Mesenchymal stem cell (in vitro differentiated cells and primary cell): ENCODE results near the gene CCNQ.

Experiments used
- DNase-seq: peaks from one replicate; pipeline ENCODE4 v3.0.0-alpha.2; 2013
- H2AFZ ChIP-seq: one replicate; pipeline ENCODE4 v1.6.1; 2013; ENCODE audit warnings: low read depth, mild to moderate bottlenecking, control low read depth, inconsistent platforms, low read length, moderate library complexity
- H2AK5ac ChIP-seq: 2 replicates; pipeline ENCODE4 v1.6.1; 2013; ENCODE audit warnings: low read length, moderate library complexity, mild to moderate bottlenecking, inconsistent platforms; ENCODE audit not compliant: severe bottlenecking
- H2BK120ac ChIP-seq: one replicate; pipeline ENCODE4 v1.6.1; 2013; ENCODE audit warnings: low read depth, mild to moderate bottlenecking, inconsistent platforms, low read length, moderate library complexity
- H2BK12ac ChIP-seq, 2 experiments: one replicate each; pipeline ENCODE4 v1.6.1; 2013; ENCODE audit warnings: inconsistent platforms in 2 of 2, low read length in 2 of 2, mild to moderate bottlenecking in 2 of 2, moderate library complexity in 2 of 2, control low read depth in 1 of 2
- H2BK15ac ChIP-seq: one replicate; pipeline ENCODE4 v1.6.1; 2013; ENCODE audit warnings: mild to moderate bottlenecking, low read depth, inconsistent platforms; ENCODE audit not compliant: poor library complexity, severe bottlenecking
- H2BK5ac ChIP-seq: 2 replicates; pipeline ENCODE4 v1.6.1; 2013; ENCODE audit warnings: low read depth, mild to moderate bottlenecking, low read length, control low read depth, inconsistent platforms; ENCODE audit not compliant: poor library complexity, severe bottlenecking
- H3K14ac ChIP-seq, 2 experiments: one replicate each; pipeline ENCODE4 v1.6.1; 2013; ENCODE audit warnings: inconsistent platforms in 2 of 2, low read length in 2 of 2, control low read depth in 1 of 2, mild to moderate bottlenecking in 1 of 2, moderate library complexity in 1 of 2
- H3K18ac ChIP-seq, 2 experiments: one replicate each; pipeline ENCODE4 v1.6.1; 2013; ENCODE audit warnings: inconsistent platforms in 2 of 2, low read length in 2 of 2, control low read depth in 1 of 2, low read depth in 1 of 2, mild to moderate bottlenecking in 1 of 2
- H3K23ac ChIP-seq, 2 experiments: one replicate each; pipeline ENCODE4 v1.6.1; 2013; ENCODE audit warnings: inconsistent platforms in 2 of 2, low read length in 2 of 2, mild to moderate bottlenecking in 2 of 2, moderate library complexity in 2 of 2, control low read depth in 1 of 2
- H3K27ac ChIP-seq: 2 replicates; pipeline ENCODE4 v1.5.1; 2013; ENCODE audit warnings: mild to moderate bottlenecking, moderate library complexity, low read length, control low read depth, inconsistent platforms; ENCODE audit not compliant: poor library complexity, severe bottlenecking
- H3K27me3 ChIP-seq, 2 experiments: 2 replicates each; pipeline versions ENCODE4 v1.6.1 to v1.7.0; 2013; ENCODE audit warnings: low read length in 2 of 2, mild to moderate bottlenecking in 2 of 2, moderate library complexity in 2 of 2, control low read depth in 1 of 2, inconsistent platforms in 1 of 2; ENCODE audit not compliant: control insufficient read depth in 1 of 2, insufficient read depth in 1 of 2
- H3K36me3 ChIP-seq, 2 experiments: 2 replicates each; pipeline versions ENCODE4 v1.6.1 to v1.7.0; 2013; ENCODE audit warnings: low read length in 2 of 2, control low read depth in 1 of 2, inconsistent platforms in 1 of 2, low read depth in 1 of 2, mild to moderate bottlenecking in 1 of 2; ENCODE audit not compliant: insufficient read depth in 2 of 2, control insufficient read depth in 1 of 2
- H3K4ac ChIP-seq, 2 experiments: one replicate each; pipeline ENCODE4 v1.6.1; 2013; ENCODE audit warnings: inconsistent platforms in 2 of 2, low read length in 2 of 2, mild to moderate bottlenecking in 2 of 2, moderate library complexity in 2 of 2, control low read depth in 1 of 2, low read depth in 1 of 2
- H3K4me1 ChIP-seq: 2 replicates; pipeline ENCODE4 v1.6.1; 2013; ENCODE audit warnings: low read depth, low read length, control low read depth; ENCODE audit not compliant: control insufficient read depth, insufficient read depth
- H3K4me2 ChIP-seq: 2 replicates; pipeline ENCODE4 v1.6.1; 2013; ENCODE audit warnings: low read length, mild to moderate bottlenecking, inconsistent platforms; ENCODE audit not compliant: poor library complexity, severe bottlenecking
- H3K4me3 ChIP-seq, 2 experiments: 2 replicates each; pipeline versions ENCODE4 v1.5.1 to v1.7.0; 2013; ENCODE audit warnings: low read length in 2 of 2, mild to moderate bottlenecking in 2 of 2, control low read depth in 1 of 2, low read depth in 1 of 2; ENCODE audit not compliant: insufficient read depth in 1 of 2
- H3K79me1 ChIP-seq: replicated peaks from 2 replicates; pipeline ENCODE4 v1.6.1; 2013; ENCODE audit warnings: mild to moderate bottlenecking, control low read depth, low read length, inconsistent platforms; ENCODE audit not compliant: poor library complexity, severe bottlenecking
- H3K9ac ChIP-seq: 2 replicates; pipeline ENCODE4 v1.7.0; 2013; ENCODE audit warnings: mild to moderate bottlenecking, low read length, moderate library complexity
- H3K9me3 ChIP-seq: 2 replicates; pipeline ENCODE4 v1.7.0; 2013; ENCODE audit warnings: mild to moderate bottlenecking, low read length; ENCODE audit not compliant: control insufficient read depth
- H4K8ac ChIP-seq: one replicate; pipeline ENCODE4 v1.6.1; 2013; ENCODE audit warnings: inconsistent platforms, mild to moderate bottlenecking, low read length, moderate library complexity
- H4K91ac ChIP-seq: one replicate; pipeline ENCODE4 v1.6.1; 2013; ENCODE audit warnings: mild to moderate bottlenecking, low read length, inconsistent platforms
- WGBS: methylation state at CpG from one replicate; pipeline ENCODE4 v1.1.7; 2013; ENCODE audit warnings: mixed read lengths; 5-methylcytosine and 5-hydroxymethylcytosine counted together

The CCNQ gene

GRCh38 chrX:153547195-153547594 is 51.7 kb downstream of the CCNQ start:
- no peak overlapping the region for H3K4ac ChIP-seq
- H3K9me3 ChIP-seq, result no peaks in the 10 kb centered on the region
- no peaks in the 10 kb centered on the region for H3K4me1 ChIP-seq
- H3K4me2 ChIP-seq, result no peak overlapping the region
- peaks cover 9 to 53% of the 10 kb centered on the region in 2 experiments for H3K27me3 ChIP-seq
- no peak for DNase-seq
- H4K91ac ChIP-seq, result no peak overlapping the region
- H2BK120ac ChIP-seq, result no peak overlapping the region
- H2AFZ ChIP-seq, result no peak overlapping the region
- 56% methylated on average over 5 of the region's 7 CpGs for WGBS
- H2BK12ac ChIP-seq, result no peak overlapping the region
- no peaks in the 10 kb centered on the region for H3K79me1 ChIP-seq
- no peaks in the 10 kb centered on the region for H3K36me3 ChIP-seq
- no peak overlapping the region for H3K27ac ChIP-seq
- H3K23ac ChIP-seq, result no peak overlapping the region
- no peak overlapping the region for H3K18ac ChIP-seq
- no peak overlapping the region for H3K14ac ChIP-seq
- no peak overlapping the region for H3K9ac ChIP-seq
- no peak overlapping the region for H2BK15ac ChIP-seq
- no peak overlapping the region for H2BK5ac ChIP-seq
- H2AK5ac ChIP-seq, result no peak overlapping the region
- no peak overlapping the region for H4K8ac ChIP-seq
- H3K4me3 ChIP-seq, result no peak overlapping the region

- Histone ChIP-seq H3K9ac (no peak overlapping the region), H3K4me2 (no peak overlapping the region), H3K4me1 (no peaks in the 10 kb centered on the region), H3K4me3 (no peak overlapping the region), H2BK12ac (no peak overlapping the region), H3K27me3 (peaks cover 5 to 49% of the 10 kb centered on the region in 2 experiments), H2AFZ (no peak overlapping the region), H3K27ac (no peak overlapping the region), H3K18ac (no peak overlapping the region), H3K23ac (no peak overlapping the region), H2BK120ac (no peak overlapping the region), H2BK5ac (no peak overlapping the region), H3K9me3 (no peaks in the 10 kb centered on the region), H4K91ac (no peak overlapping the region), H2AK5ac (no peak overlapping the region), H3K14ac (no peak overlapping the region), H3K36me3 (no peaks in the 10 kb centered on the region), H4K8ac (no peak overlapping the region), H3K79me1 (no peaks in the 10 kb centered on the region), H2BK15ac (no peak overlapping the region), H3K4ac (no peak overlapping the region)
- DNase-seq, result no peak
- WGBS, result 87% methylated on average over 10 of the region's 11 CpGs
Measured at GRCh38 chrX:153546386-153546785, 52.6 kb downstream of the CCNQ start.

- no peak overlapping the region for H3K14ac ChIP-seq
- no peak overlapping the region for H2AK5ac ChIP-seq
- peaks cover 2% of the 10 kb centered on the region for H3K4me1 ChIP-seq
- H2AFZ ChIP-seq, result no peak overlapping the region
- no peak overlapping the region for H2BK12ac ChIP-seq
- H2BK120ac ChIP-seq, result no peak overlapping the region
- H3K4me2 ChIP-seq, result no peak overlapping the region
- no peak overlapping the region for H3K4me3 ChIP-seq
- no peak overlapping the region for H2BK15ac ChIP-seq
- no peak for DNase-seq
- no peaks in the 10 kb centered on the region for H3K36me3 ChIP-seq
- no peak overlapping the region for H3K18ac ChIP-seq
- no peak overlapping the region for H2BK5ac ChIP-seq
- no peak overlapping the region for H4K8ac ChIP-seq
- peaks cover 9 to 41% of the 10 kb centered on the region in 2 experiments for H3K27me3 ChIP-seq
- 75% methylated on average over 8 of the region's 8 CpGs for WGBS
- H3K27ac ChIP-seq, result no peak overlapping the region
- H3K4ac ChIP-seq, result no peak overlapping the region
- H3K9me3 ChIP-seq, result no peaks in the 10 kb centered on the region
- no peak overlapping the region for H3K23ac ChIP-seq
- no peak overlapping the region for H4K91ac ChIP-seq
- H3K9ac ChIP-seq, result no peak overlapping the region
- H3K79me1 ChIP-seq, result no peaks in the 10 kb centered on the region
Measured at GRCh38 chrX:153544727-153545126, 54.2 kb downstream of the CCNQ start.

- Histone ChIP-seq H3K9me3 (no peaks in the 10 kb centered on the region), H2BK120ac (no peak overlapping the region), H3K79me1 (no peaks in the 10 kb centered on the region), H3K27ac (no peak overlapping the region), H3K9ac (no peak overlapping the region), H3K27me3 (peaks cover 4 to 48% of the 10 kb centered on the region in 2 experiments), H2BK5ac (no peak overlapping the region), H3K23ac (no peak overlapping the region), H3K4me3 (no peak overlapping the region), H3K4me2 (no peak overlapping the region), H3K14ac (no peak overlapping the region), H2BK15ac (no peak overlapping the region), H2AFZ (no peak overlapping the region), H3K18ac (no peak overlapping the region), H2AK5ac (no peak overlapping the region), H4K8ac (no peak overlapping the region), H2BK12ac (no peak overlapping the region), H3K4me1 (peaks cover 3% of the 10 kb centered on the region), H3K4ac (no peak overlapping the region), H3K36me3 (no peaks in the 10 kb centered on the region), H4K91ac (no peak overlapping the region)
- DNase-seq, result no peak
- 84% methylated on average over 6 of the region's 9 CpGs for WGBS
Measured at GRCh38 chrX:153539979-153540358, 59.0 kb downstream of the CCNQ start.
